Fibroblast of lung (primary cell): Measurements from ENCODE around the gene UPB1. TPM values are rescaled to one million over a fixed set of nuclear protein-coding genes. Genes with fewer than 3 reads are reported as not detected.

Experiments
- DNase-seq, 2 donors: peaks; one replicate each; pipeline versions ENCODE4 v3.0.0 to v3.0.0-alpha.2; 2010; ENCODE audit warnings: low read depth in 2 of 2
- H2AFZ ChIP-seq: 2 replicates; pipeline ENCODE4 v1.5.1; 2012; ENCODE audit warnings: low read length, control low read depth, inconsistent platforms
- H3K27ac ChIP-seq: 2 replicates; pipeline ENCODE4 v1.5.1; 2011; ENCODE audit warnings: low read length, control low read depth; ENCODE audit not compliant: insufficient read depth
- H3K27me3 ChIP-seq: 2 replicates; pipeline ENCODE4 v1.5.1; 2011; ENCODE audit warnings: mild to moderate bottlenecking, low read length; ENCODE audit not compliant: control insufficient read depth, insufficient read depth
- H3K36me3 ChIP-seq: 2 replicates; pipeline ENCODE4 v1.5.1; 2011; ENCODE audit warnings: low read length; ENCODE audit not compliant: control insufficient read depth, insufficient read depth
- H3K4me1 ChIP-seq: 2 replicates; pipeline ENCODE4 v1.5.1; 2011; ENCODE audit warnings: low read length; ENCODE audit not compliant: control insufficient read depth, insufficient read depth; ENCODE audit errors: extremely low read depth
- H3K4me2 ChIP-seq: 2 replicates; pipeline ENCODE4 v1.5.1; 2011; ENCODE audit warnings: low read length, control low read depth; ENCODE audit not compliant: insufficient read depth; ENCODE audit errors: extremely low read depth
- H3K4me3 ChIP-seq, 4 experiments: fragments of 200-600 bp in 1 of 4; sonication (generic) in 1 of 4; replicated peaks in 1 of 4; 2 replicates each; pipeline ENCODE4 v1.5.1; 2011 to 2016; ENCODE audit warnings: low read length in 4 of 4, low read depth in 3 of 4, mild to moderate bottlenecking in 3 of 4, control low read depth in 2 of 4, inconsistent platforms in 1 of 4, mixed read lengths in 1 of 4; ENCODE audit not compliant: insufficient read depth in 1 of 4; ENCODE audit errors: control extremely low read depth in 1 of 4
- H3K79me2 ChIP-seq: 2 replicates; pipeline ENCODE4 v1.5.1; 2012; ENCODE audit warnings: mild to moderate bottlenecking, low read length, inconsistent platforms; ENCODE audit not compliant: control insufficient read depth, insufficient read depth
- H3K9ac ChIP-seq: 2 replicates; pipeline ENCODE4 v1.5.1; 2011; ENCODE audit warnings: mild to moderate bottlenecking, low read length, control low read depth; ENCODE audit not compliant: insufficient read depth
- H3K9me3 ChIP-seq: 2 replicates; pipeline ENCODE4 v1.5.1; 2012; ENCODE audit warnings: low read depth, low read length; ENCODE audit not compliant: control insufficient read depth, insufficient read depth
- H4K20me1 ChIP-seq: 2 replicates; pipeline ENCODE4 v1.5.1; 2011; ENCODE audit warnings: low read length; ENCODE audit not compliant: control insufficient read depth, insufficient read depth; ENCODE audit errors: extremely low read depth
- EZH2 ChIP-seq: IDR thresholded peaks from 2 replicates; pipeline ENCODE4 v1.5.1; 2012; ENCODE audit warnings: low read length, control low read depth, mild to moderate bottlenecking; ENCODE audit errors: missing control alignments
- polyA plus RNA-seq, 2 donors: library from polyadenylated mRNA; depleted of rRNA in 1 of 2; stranded (reverse) in 1 of 2; unstranded in 1 of 2; fragments of >200 nt; gene quantifications; 2 replicates each; pipeline ENCODE4 v1.2.1, GENCODE V29; 2011 to 2012; ENCODE audit warnings: missing spikeins in 1 of 2
- total RNA-seq: library from RNA; depleted of rRNA; stranded (reverse); fragments of >200 nt; gene quantifications from 2 replicates; pipeline ENCODE4 v1.2.1, GENCODE V29; 2014
- TF ChIP-seq, protein P1 (sequence below), 2 donors: IDR thresholded peaks in 1 of 2; conservative IDR thresholded peaks in 1 of 2; 1 replicate in 1 of 2; 2 replicates in 1 of 2; pipeline ENCODE4 v1.5.1; 2011 to 2012; ENCODE audit warnings: low read length in 2 of 2, control low read depth in 1 of 2, inconsistent platforms in 1 of 2, low read depth in 1 of 2, mild to moderate bottlenecking in 1 of 2

The UPB1 gene
- total and polyA plus RNA-seq, 2 donors (not counting 1 experiment from before 2014, with no cell fraction given), result 0.05 TPM; not detected in 1

DNA sequence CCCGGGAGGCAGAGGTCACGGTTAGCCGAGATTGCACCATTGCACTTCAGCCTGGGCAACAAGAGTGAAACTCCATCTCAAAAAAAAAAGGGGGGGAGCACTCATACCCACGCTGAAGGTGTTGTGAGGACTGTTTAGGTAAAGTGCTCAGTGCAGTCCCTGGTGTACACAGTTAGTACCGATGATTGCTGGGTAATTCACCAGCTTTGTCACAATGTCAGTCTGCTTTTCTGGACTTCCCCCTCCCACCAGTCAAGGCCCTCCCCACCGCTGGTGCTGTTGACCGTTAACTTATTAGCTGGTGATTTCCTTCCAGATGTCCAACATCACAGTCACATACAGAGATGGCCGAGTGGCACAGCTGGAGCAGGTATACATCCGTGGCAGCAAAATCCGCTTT, 72.5 kb downstream of the UPB1 start:
- Histone ChIP-seq H3K4me1 (no peaks in the 10 kb centered on the region), H3K36me3 (peaks cover 12% of the 10 kb centered on the region), H3K4me2 (no peak overlapping the region), H4K20me1 (no peaks in the 10 kb centered on the region), H2AFZ (no peak overlapping the region), H3K4me3 (no peak overlapping the region), H3K27ac (no peak overlapping the region), H3K79me2 (peaks cover 46% of the 10 kb centered on the region), H3K9ac (no peak overlapping the region), H3K27me3 (no peaks in the 10 kb centered on the region), H3K9me3 (no peaks in the 10 kb centered on the region)
- TF ChIP-seq EZH2, result no peak
- TF ChIP-seq, protein P1, sequence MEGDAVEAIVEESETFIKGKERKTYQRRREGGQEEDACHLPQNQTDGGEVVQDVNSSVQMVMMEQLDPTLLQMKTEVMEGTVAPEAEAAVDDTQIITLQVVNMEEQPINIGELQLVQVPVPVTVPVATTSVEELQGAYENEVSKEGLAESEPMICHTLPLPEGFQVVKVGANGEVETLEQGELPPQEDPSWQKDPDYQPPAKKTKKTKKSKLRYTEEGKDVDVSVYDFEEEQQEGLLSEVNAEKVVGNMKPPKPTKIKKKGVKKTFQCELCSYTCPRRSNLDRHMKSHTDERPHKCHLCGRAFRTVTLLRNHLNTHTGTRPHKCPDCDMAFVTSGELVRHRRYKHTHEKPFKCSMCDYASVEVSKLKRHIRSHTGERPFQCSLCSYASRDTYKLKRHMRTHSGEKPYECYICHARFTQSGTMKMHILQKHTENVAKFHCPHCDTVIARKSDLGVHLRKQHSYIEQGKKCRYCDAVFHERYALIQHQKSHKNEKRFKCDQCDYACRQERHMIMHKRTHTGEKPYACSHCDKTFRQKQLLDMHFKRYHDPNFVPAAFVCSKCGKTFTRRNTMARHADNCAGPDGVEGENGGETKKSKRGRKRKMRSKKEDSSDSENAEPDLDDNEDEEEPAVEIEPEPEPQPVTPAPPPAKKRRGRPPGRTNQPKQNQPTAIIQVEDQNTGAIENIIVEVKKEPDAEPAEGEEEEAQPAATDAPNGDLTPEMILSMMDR (conservative IDR thresholded peaks at IDR 0.05 in 1 of 2, IDR thresholded peaks at IDR 0.05 in 1 of 2; ENCODE audit: low read depth in 1 of 2, low read length in 2 of 2), result no peak
- DNase-seq, result no peak

DNA sequence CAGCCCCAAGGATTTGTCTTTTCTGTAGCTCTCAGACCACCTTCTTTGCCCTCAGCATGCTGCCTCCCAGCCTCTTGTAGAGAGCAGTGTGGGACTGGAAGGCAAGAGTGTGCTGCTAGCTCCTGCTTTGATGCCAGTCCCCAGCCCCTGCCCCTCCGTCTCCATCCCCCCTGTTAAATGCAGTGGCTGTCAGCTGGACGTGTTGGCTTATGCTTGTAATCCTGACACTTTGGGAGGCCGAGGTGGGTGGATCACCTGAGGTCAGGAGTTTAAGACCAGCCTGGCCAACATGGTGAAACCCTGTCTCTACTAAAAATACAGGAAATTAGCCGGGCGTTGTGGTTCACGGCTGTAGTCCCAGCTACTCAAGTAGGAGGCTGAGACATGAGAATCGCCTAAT, 76.1 kb downstream of the UPB1 start:
- Histone ChIP-seq H3K27me3 (no peaks in the 10 kb centered on the region), H2AFZ (no peak overlapping the region), H3K4me2 (no peak overlapping the region), H3K4me3 (no peak overlapping the region), H3K4me1 (no peaks in the 10 kb centered on the region), H4K20me1 (no peaks in the 10 kb centered on the region), H3K9me3 (no peaks in the 10 kb centered on the region), H3K36me3 (peaks cover 16% of the 10 kb centered on the region), H3K9ac (no peak overlapping the region), H3K79me2 (peaks cover 14% of the 10 kb centered on the region), H3K27ac (no peak overlapping the region)
- no peak for DNase-seq
- TF ChIP-seq EZH2, result no peak
- TF ChIP-seq, protein P1 (conservative IDR thresholded peaks at IDR 0.05 in 1 of 2, IDR thresholded peaks at IDR 0.05 in 1 of 2; ENCODE audit: low read depth in 1 of 2, low read length in 2 of 2), result no peak

- Histone ChIP-seq H3K9me3 (no peaks in the 10 kb centered on the region), H3K27ac (no peak overlapping the region), H3K27me3 (no peaks in the 10 kb centered on the region), H2AFZ (no peak overlapping the region), H3K4me1 (peaks cover 3% of the 10 kb centered on the region), H4K20me1 (no peaks in the 10 kb centered on the region), H3K9ac (no peak overlapping the region), H3K36me3 (peaks cover 3% of the 10 kb centered on the region), H3K4me3 (no peak overlapping the region), H3K4me2 (no peak overlapping the region), H3K79me2 (no peaks in the 10 kb centered on the region)
- TF ChIP-seq EZH2, result no peak
- TF ChIP-seq, protein P1 (conservative IDR thresholded peaks at IDR 0.05 in 1 of 2, IDR thresholded peaks at IDR 0.05 in 1 of 2; ENCODE audit: low read depth in 1 of 2, low read length in 2 of 2), result no peak
- DNase-seq, result no peak
Measured at GRCh38 chr22:24576778-24577177, 81.6 kb downstream of the UPB1 start.

Other genes starting within 250 kb of the UPB1 start
- gene SPECC1L, start 224.5 kb upstream of the UPB1 start, total RNA-seq, result 43.4 and 46.2 TPM in 2 replicates
- gene SPECC1L, start 224.5 kb upstream of the UPB1 start, polyA plus RNA-seq, result 28.4 and 40.3 TPM in 2 replicates
- gene ADORA2A, start 67.7 kb upstream of the UPB1 start, total RNA-seq, result 0.77 and 1.5 TPM in 2 replicates
- 0.42 and 0.78 TPM in 2 replicates for gene ADORA2A, start 67.7 kb upstream of the UPB1 start, polyA plus RNA-seq
- gene GUCD1, start 59.8 kb downstream of the UPB1 start, total RNA-seq, result 143 and 178 TPM in 2 replicates
- 83.4 and 97.1 TPM in 2 replicates for gene GUCD1, start 59.8 kb downstream of the UPB1 start, polyA plus RNA-seq
- 89.9 and 114 TPM in 2 replicates for gene SNRPD3, start 60.7 kb downstream of the UPB1 start, total RNA-seq
- 151 and 221 TPM in 2 replicates for gene SNRPD3, start 60.7 kb downstream of the UPB1 start, polyA plus RNA-seq
- gene LRRC75B, start 97.7 kb downstream of the UPB1 start, total RNA-seq, result 5.6 and 7.9 TPM in 2 replicates
- 2.8 and 2.9 TPM in 2 replicates for gene LRRC75B, start 97.7 kb downstream of the UPB1 start, polyA plus RNA-seq
- gene GGT1, start 107.9 kb downstream of the UPB1 start, total RNA-seq, result 1.3 and 2.0 TPM in 2 replicates
- gene GGT1, start 107.9 kb downstream of the UPB1 start, polyA plus RNA-seq, result 0.33 and 0.37 TPM in 2 replicates